Stimulated activated memory B cell treated with anti-CD40 and anti-IgM and Interleukin-4, amounts not matched to agents 10 μg/mL and 1 μg/mL and 100 μg/mL, for 72 hours (primary cell): Measurements from ENCODE around the gene ADPRM.

Experiments used
- ATAC-seq: fragments of 150-1000 bp; cut with Tn5 transposase; 2 replicates; pipeline ENCODE4 v1.10.0; 2021
- H3K27ac Mint-ChIP-seq: one replicate; pipeline ENCODE4 v1.8.0; 2022; ENCODE audit warnings: mild to moderate bottlenecking, mixed read lengths
- H3K27me3 Mint-ChIP-seq: one replicate; pipeline ENCODE4 v1.8.0; 2022; ENCODE audit warnings: mixed read lengths
- H3K36me3 Mint-ChIP-seq: one replicate; pipeline ENCODE4 v1.8.0; 2022; ENCODE audit warnings: mixed read lengths
- H3K4me1 Mint-ChIP-seq: one replicate; pipeline ENCODE4 v1.8.0; 2022; ENCODE audit warnings: mixed read lengths
- H3K4me3 Mint-ChIP-seq: one replicate; pipeline ENCODE4 v1.8.0; 2022; ENCODE audit warnings: mild to moderate bottlenecking, moderate library complexity, mixed read lengths
- H3K9me3 Mint-ChIP-seq: one replicate; pipeline ENCODE4 v1.8.0; 2022; ENCODE audit warnings: mixed read lengths

Gene ADPRM

GRCh38 chr17:10697092-10698081 lies at the start of gene ADPRM, which contains the start of gene SCO1:
ADPRM (plus strand) TSS chr17:10697594; CDS start chr17:10704927, 7,333 bp downstream.
SCO1 (minus strand) TSS chr17:10697533; CDS start chr17:10697507, 26 bp downstream.
- H3K27me3 Mint-ChIP-seq, result no peaks in the 10 kb centered on the region
- H3K27ac Mint-ChIP-seq, result peak within 1 kb of the TSS; percentile 95
- peaks cover 26% of the 10 kb centered on the region for H3K36me3 Mint-ChIP-seq
- peak; percentile 99 for ATAC-seq
- H3K4me3 Mint-ChIP-seq, result peak within 1 kb of the TSS; percentile 91
- no peaks in the 10 kb centered on the region for H3K9me3 Mint-ChIP-seq
- peaks cover 38% of the 10 kb centered on the region for H3K4me1 Mint-ChIP-seq

- Mint-ChIP-seq H3K27ac (no peak overlapping the region), H3K4me1 (no peaks in the 10 kb centered on the region), H3K9me3 (no peaks in the 10 kb centered on the region), H3K36me3 (peaks cover 14% of the 10 kb centered on the region), H3K27me3 (no peaks in the 10 kb centered on the region), H3K4me3 (no peak overlapping the region)
- ATAC-seq, result no peak
These were observed 49.0 kb upstream of the ADPRM start for GRCh38 chr17:10648381-10648780.

- Mint-ChIP-seq H3K36me3 (peaks cover 12% of the 10 kb centered on the region), H3K9me3 (no peaks in the 10 kb centered on the region), H3K27ac (no peak overlapping the region), H3K4me3 (no peak overlapping the region), H3K27me3 (peaks cover 4% of the 10 kb centered on the region), H3K4me1 (peaks cover 2% of the 10 kb centered on the region)
- ATAC-seq, result no peak
These were observed 48.4 kb upstream of the ADPRM start for GRCh38 chr17:10648956-10649355.

GRCh38 chr17:10649602-10650001 lies 47.8 kb upstream of the ADPRM start:
- peaks cover 7% of the 10 kb centered on the region for H3K36me3 Mint-ChIP-seq

GRCh38 chr17:10651927-10652326 lies 45.5 kb upstream of the ADPRM start:
- ATAC-seq, result no peak
- Mint-ChIP-seq H3K4me3 (no peak overlapping the region), H3K9me3 (no peaks in the 10 kb centered on the region), H3K27ac (no peak overlapping the region), H3K36me3 (peaks cover 7% of the 10 kb centered on the region), H3K4me1 (peaks cover 6% of the 10 kb centered on the region), H3K27me3 (peaks cover 10% of the 10 kb centered on the region)

More at GRCh38 chr17:10649602-10650001, 47.8 kb upstream of the ADPRM start:
- no peak for ATAC-seq
- Mint-ChIP-seq H3K4me3 (no peak overlapping the region), H3K9me3 (no peaks in the 10 kb centered on the region), H3K27me3 (peaks cover 10% of the 10 kb centered on the region), H3K27ac (no peak overlapping the region), H3K4me1 (peaks cover 6% of the 10 kb centered on the region)

GRCh38 chr17:10652984-10653659 lies 44.3 kb upstream of the ADPRM start:
- no peak overlapping the region for H3K4me3 Mint-ChIP-seq
- H3K9me3 Mint-ChIP-seq, result no peaks in the 10 kb centered on the region

GRCh38 chr17:10653987-10654386 lies 43.4 kb upstream of the ADPRM start:
- H3K4me1 Mint-ChIP-seq, result peaks cover 6% of the 10 kb centered on the region
- peaks cover 10% of the 10 kb centered on the region for H3K27me3 Mint-ChIP-seq
- H3K27ac Mint-ChIP-seq, result no peak overlapping the region
- H3K9me3 Mint-ChIP-seq, result no peaks in the 10 kb centered on the region
- ATAC-seq, result no peak
- H3K4me3 Mint-ChIP-seq, result no peak overlapping the region
- peaks cover 10% of the 10 kb centered on the region for H3K36me3 Mint-ChIP-seq

More at GRCh38 chr17:10652984-10653659, 44.3 kb upstream of the ADPRM start:
- Mint-ChIP-seq H3K4me1 (peaks cover 6% of the 10 kb centered on the region), H3K36me3 (peaks cover 8% of the 10 kb centered on the region), H3K27me3 (peaks cover 10% of the 10 kb centered on the region), H3K27ac (no peak overlapping the region)
- no peak for ATAC-seq

GRCh38 chr17:10657148-10657547 lies 40.2 kb upstream of the ADPRM start, which contains the start of gene MYH3:
MYH3 (minus strand) TSS chr17:10657309; CDS start chr17:10655064, 2,245 bp downstream.
- ATAC-seq, result no peak
- H3K9me3 Mint-ChIP-seq, result no peaks in the 10 kb centered on the region
- H3K27ac Mint-ChIP-seq, result no peak within 1 kb of the TSS
- peaks cover 6% of the 10 kb centered on the region for H3K4me1 Mint-ChIP-seq
- peaks cover 30% of the 10 kb centered on the region for H3K36me3 Mint-ChIP-seq
- peaks cover 10% of the 10 kb centered on the region for H3K27me3 Mint-ChIP-seq
- no peak within 1 kb of the TSS for H3K4me3 Mint-ChIP-seq

GRCh38 chr17:10657879-10658278 lies 39.5 kb upstream of the ADPRM start:
- H3K9me3 Mint-ChIP-seq, result no peaks in the 10 kb centered on the region
- no peak overlapping the region for H3K4me3 Mint-ChIP-seq
- ATAC-seq, result no peak
- H3K27me3 Mint-ChIP-seq, result peaks cover 10% of the 10 kb centered on the region
- peaks cover 37% of the 10 kb centered on the region for H3K36me3 Mint-ChIP-seq
- peaks cover 6% of the 10 kb centered on the region for H3K4me1 Mint-ChIP-seq
- no peak overlapping the region for H3K27ac Mint-ChIP-seq

GRCh38 chr17:10661437-10661836 lies 36.0 kb upstream of the ADPRM start:
- ATAC-seq, result no peak
- H3K27me3 Mint-ChIP-seq, result no peaks in the 10 kb centered on the region
- H3K9me3 Mint-ChIP-seq, result no peaks in the 10 kb centered on the region
- H3K4me1 Mint-ChIP-seq, result no peaks in the 10 kb centered on the region
- H3K4me3 Mint-ChIP-seq, result no peak overlapping the region
- H3K27ac Mint-ChIP-seq, result no peak overlapping the region
- H3K36me3 Mint-ChIP-seq, result peaks cover 50% of the 10 kb centered on the region

GRCh38 chr17:10663231-10663630 lies 34.2 kb upstream of the ADPRM start:
- no peak for ATAC-seq
- Mint-ChIP-seq H3K27ac (no peak overlapping the region), H3K27me3 (no peaks in the 10 kb centered on the region), H3K4me3 (no peak overlapping the region), H3K9me3 (no peaks in the 10 kb centered on the region), H3K4me1 (no peaks in the 10 kb centered on the region), H3K36me3 (peaks cover 45% of the 10 kb centered on the region)

- Mint-ChIP-seq H3K4me3 (no peak overlapping the region), H3K4me1 (no peaks in the 10 kb centered on the region), H3K36me3 (peaks cover 33% of the 10 kb centered on the region), H3K9me3 (no peaks in the 10 kb centered on the region), H3K27ac (no peak overlapping the region), H3K27me3 (no peaks in the 10 kb centered on the region)
- no peak for ATAC-seq
These were observed 32.8 kb upstream of the ADPRM start for GRCh38 chr17:10664571-10664970.

- H3K36me3 Mint-ChIP-seq, result peaks cover 22% of the 10 kb centered on the region
- no peak overlapping the region for H3K4me3 Mint-ChIP-seq
- H3K27ac Mint-ChIP-seq, result no peak overlapping the region
- H3K4me1 Mint-ChIP-seq, result no peaks in the 10 kb centered on the region
- H3K9me3 Mint-ChIP-seq, result no peaks in the 10 kb centered on the region
- no peak for ATAC-seq
- no peaks in the 10 kb centered on the region for H3K27me3 Mint-ChIP-seq
These were observed 30.5 kb upstream of the ADPRM start for GRCh38 chr17:10666906-10667305.

GRCh38 chr17:10668775-10669174 lies 28.6 kb upstream of the ADPRM start:
- Mint-ChIP-seq H3K4me3 (no peak overlapping the region), H3K27ac (no peak overlapping the region), H3K36me3 (peaks cover 9% of the 10 kb centered on the region), H3K27me3 (no peaks in the 10 kb centered on the region), H3K9me3 (no peaks in the 10 kb centered on the region), H3K4me1 (no peaks in the 10 kb centered on the region)
- no peak for ATAC-seq

- H3K4me3 Mint-ChIP-seq, result no peak overlapping the region
- no peaks in the 10 kb centered on the region for H3K27me3 Mint-ChIP-seq
- peaks cover 35% of the 10 kb centered on the region for H3K36me3 Mint-ChIP-seq
- H3K9me3 Mint-ChIP-seq, result no peaks in the 10 kb centered on the region
- no peak for ATAC-seq
- H3K4me1 Mint-ChIP-seq, result no peaks in the 10 kb centered on the region
- H3K27ac Mint-ChIP-seq, result no peak overlapping the region
These were observed 24.1 kb upstream of the ADPRM start for GRCh38 chr17:10673312-10673711.
